CD4-positive, alpha-beta T cell treated with Interleukin-2 at 100 ng/mL for 4 hours (primary cell): Measurements from ENCODE around the gene ST6GALNAC3.

Experiments used
- DNase-seq: peaks from one replicate; pipeline ENCODE4 v3.0.0-alpha.2; 2020; ENCODE audit warnings: low spot score

ST6GALNAC3 gene

GRCh38 chr1:76288758-76289483, 214.4 kb downstream of the ST6GALNAC3 start:
- no peak for DNase-seq

- DNase-seq: no peak
Measured at GRCh38 chr1:76289692-76290091, 215.1 kb downstream of the ST6GALNAC3 start.

- DNase-seq: no peak
Measured at GRCh38 chr1:76290271-76290670, 215.7 kb downstream of the ST6GALNAC3 start.

GRCh38 chr1:76291191-76291590, 216.6 kb downstream of the ST6GALNAC3 start:
- no peak for DNase-seq

GRCh38 chr1:76291737-76292136, 217.2 kb downstream of the ST6GALNAC3 start:
- DNase-seq: no peak

GRCh38 chr1:76292418-76293184, 218.1 kb downstream of the ST6GALNAC3 start:
- peak; percentile 6 for DNase-seq

GRCh38 chr1:76293831-76294230, 219.3 kb downstream of the ST6GALNAC3 start:
- no peak for DNase-seq

- peak; percentile 24 for DNase-seq
Measured at GRCh38 chr1:76294482-76295194, 220.1 kb downstream of the ST6GALNAC3 start.

GRCh38 chr1:76298399-76298798, 223.9 kb downstream of the ST6GALNAC3 start:
- DNase-seq: no peak

GRCh38 chr1:76299036-76299435, 224.5 kb downstream of the ST6GALNAC3 start:
- DNase-seq: no peak

- no peak for DNase-seq
Measured at GRCh38 chr1:76300556-76300955, 226.0 kb downstream of the ST6GALNAC3 start.

- DNase-seq: no peak
Measured at GRCh38 chr1:76302711-76303339, 228.3 kb downstream of the ST6GALNAC3 start.

GRCh38 chr1:76303340-76303717, 228.8 kb downstream of the ST6GALNAC3 start:
- DNase-seq: no peak

- DNase-seq: no peak
Measured at GRCh38 chr1:76313304-76313703, 238.8 kb downstream of the ST6GALNAC3 start.

GRCh38 chr1:76314730-76315129, 240.2 kb downstream of the ST6GALNAC3 start:
- no peak for DNase-seq

- no peak for DNase-seq
Measured at GRCh38 chr1:76317299-76317900, 242.9 kb downstream of the ST6GALNAC3 start.

GRCh38 chr1:76330991-76331603, 256.6 kb downstream of the ST6GALNAC3 start:
- DNase-seq: peak; percentile 61

GRCh38 chr1:76335882-76336281, 261.3 kb downstream of the ST6GALNAC3 start:
- DNase-seq: no peak

GRCh38 chr1:76336931-76337371, 262.4 kb downstream of the ST6GALNAC3 start:
- no peak for DNase-seq

GRCh38 chr1:76337542-76338219, 263.1 kb downstream of the ST6GALNAC3 start:
- no peak for DNase-seq

- no peak for DNase-seq
Measured at GRCh38 chr1:76340056-76340455, 265.5 kb downstream of the ST6GALNAC3 start.
